Upper lobe of left lung (tissue), 6 donors: ENCODE results near the gene SARDH. TPM values are rescaled to one million over a fixed set of nuclear protein-coding genes. Genes with fewer than 3 reads are reported as not detected.
A peak's percentile ranks its signal among the peaks of the same experiment; 100 is the strongest.

Experiments
- ATAC-seq, 2 donors: fragments of 200-7000 bp; cut with Tn5 transposase; one replicate each; pipeline ENCODE4 v1.9.1; 2022; ENCODE audit warnings: mild to moderate bottlenecking in 2 of 2, moderate library complexity in 2 of 2; ENCODE audit not compliant: low FRiP score in 2 of 2
- DNase-seq, 2 donors: peaks; one replicate each; pipeline ENCODE4 v3.0.0-alpha.2; 2019 to 2020
- H3K27ac ChIP-seq, 4 donors: fragments of 200-600 bp; sonication (generic); one replicate each; pipeline ENCODE4 v1.5.1; 2016 to 2019
- H3K27me3 ChIP-seq, 4 donors: fragments of 200-600 bp; sonication (generic); one replicate each; pipeline ENCODE4 v1.5.1; 2017 to 2019
- H3K36me3 ChIP-seq, 4 donors: fragments of 200-600 bp; sonication (generic); one replicate each; pipeline ENCODE4 v1.5.1; 2016 to 2019
- H3K4me1 ChIP-seq, 4 donors: fragments of 200-600 bp; sonication (generic); one replicate each; pipeline ENCODE4 v1.5.1; 2018 to 2019
- H3K4me3 ChIP-seq, 4 donors: fragments of 200-600 bp; sonication (generic); one replicate each; pipeline ENCODE4 v1.5.1; 2017 to 2019; ENCODE audit warnings: mild to moderate bottlenecking in 2 of 4, moderate library complexity in 1 of 4
- H3K9me3 ChIP-seq, 4 donors: fragments of 200-600 bp; sonication (generic); one replicate each; pipeline ENCODE4 v1.5.1; 2018 to 2019
- EP300 ChIP-seq, 4 donors: sonication (generic); formaldehyde crosslinking; IDR thresholded peaks; one replicate each; pipeline ENCODE4 v1.5.1; 2017; ENCODE audit warnings: antibody characterized with exemption in 4 of 4, control low read depth in 2 of 4
- POLR2A ChIP-seq, 4 donors: fragments of 450-650 bp; IDR thresholded peaks; one replicate each; pipeline ENCODE4 v1.5.1; 2016 to 2017; ENCODE audit warnings: antibody characterized with exemption in 4 of 4, mild to moderate bottlenecking in 2 of 4
- POLR2AphosphoS5 ChIP-seq, 2 donors: sonication (generic); formaldehyde crosslinking; IDR thresholded peaks; one replicate each; pipeline ENCODE4 v1.5.1; 2017; ENCODE audit warnings: antibody characterized with exemption in 2 of 2
- WGBS, 2 donors: methylation state at CpG; one replicate each; pipeline ENCODE4 v1.1.5; 2017 to 2018; 5-methylcytosine and 5-hydroxymethylcytosine counted together
- total RNA-seq, 6 donors: library from RNA; depleted of rRNA in 4 of 6; stranded (reverse); fragments of >200 nt in 4 of 6; gene quantifications; one replicate each; pipeline versions ENCODE4 v1.1.0 to v1.2.1, GENCODE V29; 2016 to 2021
- TF ChIP-seq, protein P1 (sequence below), 6 experiments: fragments of 450-650 bp in 4 of 6; fragments of 200-600 bp in 2 of 6; sonication (generic) in 2 of 6; IDR thresholded peaks; one replicate each; pipeline ENCODE4 v1.5.1; 2016 to 2019; ENCODE audit warnings: antibody characterized with exemption in 6 of 6
- donor health status: DM: no; HTN: no; CAD: no; lungs with moderate emphysema.
- donor health status: DM: no; HTN: yes; CAD: no; lungs with severe emphysema.

SARDH gene
- total RNA-seq, 6 donors from 2014 or later, result 0.79 to 37.7 (median 4.2) TPM

DNA sequence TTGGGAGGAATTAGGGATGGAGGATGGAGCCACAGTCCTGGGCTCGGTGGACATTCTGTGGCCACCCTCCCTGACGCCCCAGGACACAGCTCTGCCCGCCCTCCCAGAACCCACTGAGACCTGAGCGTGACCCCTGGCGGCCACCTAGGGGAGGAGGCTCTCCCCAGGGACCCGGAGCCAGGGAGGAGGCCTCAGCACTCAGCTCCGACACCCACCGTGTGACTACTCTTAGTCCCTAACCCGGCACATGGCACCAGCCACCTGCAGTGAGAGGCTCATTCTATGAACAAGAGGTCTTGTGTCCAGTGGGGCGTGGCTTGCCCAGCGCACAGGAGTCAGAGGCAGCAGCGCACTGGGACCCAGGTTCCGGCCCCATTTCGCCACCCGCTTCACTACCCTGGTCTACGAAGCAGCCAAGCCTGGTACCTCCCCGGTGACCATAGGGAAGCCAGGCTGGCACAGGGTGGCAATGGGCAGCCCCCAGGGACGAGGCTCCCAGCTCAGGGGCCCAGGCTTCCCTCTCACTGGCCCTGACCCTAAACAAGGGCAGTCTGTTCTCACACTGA is 10.2 kb downstream of the SARDH start:
- TF ChIP-seq POLR2A (IDR thresholded peaks at IDR 0.05) (no peak), EP300 (IDR thresholded peaks at IDR 0.05) (no peak), POLR2AphosphoS5 (IDR thresholded peaks at IDR 0.05) (no peak)
- TF ChIP-seq, protein P1, sequence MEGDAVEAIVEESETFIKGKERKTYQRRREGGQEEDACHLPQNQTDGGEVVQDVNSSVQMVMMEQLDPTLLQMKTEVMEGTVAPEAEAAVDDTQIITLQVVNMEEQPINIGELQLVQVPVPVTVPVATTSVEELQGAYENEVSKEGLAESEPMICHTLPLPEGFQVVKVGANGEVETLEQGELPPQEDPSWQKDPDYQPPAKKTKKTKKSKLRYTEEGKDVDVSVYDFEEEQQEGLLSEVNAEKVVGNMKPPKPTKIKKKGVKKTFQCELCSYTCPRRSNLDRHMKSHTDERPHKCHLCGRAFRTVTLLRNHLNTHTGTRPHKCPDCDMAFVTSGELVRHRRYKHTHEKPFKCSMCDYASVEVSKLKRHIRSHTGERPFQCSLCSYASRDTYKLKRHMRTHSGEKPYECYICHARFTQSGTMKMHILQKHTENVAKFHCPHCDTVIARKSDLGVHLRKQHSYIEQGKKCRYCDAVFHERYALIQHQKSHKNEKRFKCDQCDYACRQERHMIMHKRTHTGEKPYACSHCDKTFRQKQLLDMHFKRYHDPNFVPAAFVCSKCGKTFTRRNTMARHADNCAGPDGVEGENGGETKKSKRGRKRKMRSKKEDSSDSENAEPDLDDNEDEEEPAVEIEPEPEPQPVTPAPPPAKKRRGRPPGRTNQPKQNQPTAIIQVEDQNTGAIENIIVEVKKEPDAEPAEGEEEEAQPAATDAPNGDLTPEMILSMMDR (IDR thresholded peaks at IDR 0.05), result no peak

DNA sequence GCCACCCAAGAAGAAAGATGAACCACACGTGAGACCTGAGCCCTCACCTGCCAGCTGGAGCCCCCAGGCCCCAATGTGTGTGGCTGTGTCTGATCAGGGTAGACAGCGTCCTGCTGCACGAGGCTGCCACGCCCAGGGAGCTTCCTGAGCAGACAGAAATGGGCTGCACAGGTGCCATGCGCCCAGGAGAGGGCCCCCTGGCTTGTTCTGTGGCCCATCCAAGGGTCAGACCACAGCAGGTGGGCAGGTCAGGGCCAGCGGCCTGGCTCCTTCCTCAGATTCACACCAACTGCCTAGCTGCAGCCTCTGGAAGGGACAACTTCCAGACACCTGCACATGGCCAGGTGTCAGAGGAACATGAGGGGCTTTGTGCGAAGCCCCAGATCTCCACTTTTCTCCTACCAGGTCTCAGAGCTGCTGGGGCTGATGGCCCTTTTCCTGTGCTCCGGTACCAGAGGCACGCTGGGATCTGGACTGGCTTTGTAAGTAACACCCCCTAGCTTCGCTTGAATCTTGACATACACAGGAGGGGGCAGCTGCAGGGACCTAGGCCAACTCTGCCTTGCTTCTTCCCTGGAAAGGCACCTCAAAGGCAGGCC is 10.8 kb downstream of the SARDH start:
- no peaks in the 10 kb centered on the region for H3K36me3 ChIP-seq
- TF ChIP-seq POLR2A (IDR thresholded peaks at IDR 0.05) (no peak), POLR2AphosphoS5 (IDR thresholded peaks at IDR 0.05) (no peak), EP300 (IDR thresholded peaks at IDR 0.05) (no peak)
- TF ChIP-seq, protein P1 (IDR thresholded peaks at IDR 0.05), result no peak
- H3K27ac ChIP-seq, result no peak overlapping the region
- H3K27me3 ChIP-seq, result no peaks in the 10 kb centered on the region
- no peaks in the 10 kb centered on the region for H3K4me1 ChIP-seq
- WGBS, 2 donors, result 63 to 68% methylated on average over 4 to 10 of the region's 10 CpGs
- H3K9me3 ChIP-seq, result no peaks in the 10 kb centered on the region
- ATAC-seq, result no peak
- peak; percentile 12 to 54 for DNase-seq
- no peak overlapping the region for H3K4me3 ChIP-seq

More for the DNA sequence above, 10.2 kb downstream of the SARDH start:
- Histone ChIP-seq H3K4me3 (no peak overlapping the region), H3K4me1 (no peaks in the 10 kb centered on the region), H3K27ac (no peak overlapping the region), H3K36me3 (no peaks in the 10 kb centered on the region), H3K9me3 (no peaks in the 10 kb centered on the region), H3K27me3 (no peaks in the 10 kb centered on the region)
- peak; percentile 13 to 57 for DNase-seq
- WGBS, 2 donors, result 84% methylated on average over 6 to 18 of the region's 18 CpGs
- no peak for ATAC-seq

DNA sequence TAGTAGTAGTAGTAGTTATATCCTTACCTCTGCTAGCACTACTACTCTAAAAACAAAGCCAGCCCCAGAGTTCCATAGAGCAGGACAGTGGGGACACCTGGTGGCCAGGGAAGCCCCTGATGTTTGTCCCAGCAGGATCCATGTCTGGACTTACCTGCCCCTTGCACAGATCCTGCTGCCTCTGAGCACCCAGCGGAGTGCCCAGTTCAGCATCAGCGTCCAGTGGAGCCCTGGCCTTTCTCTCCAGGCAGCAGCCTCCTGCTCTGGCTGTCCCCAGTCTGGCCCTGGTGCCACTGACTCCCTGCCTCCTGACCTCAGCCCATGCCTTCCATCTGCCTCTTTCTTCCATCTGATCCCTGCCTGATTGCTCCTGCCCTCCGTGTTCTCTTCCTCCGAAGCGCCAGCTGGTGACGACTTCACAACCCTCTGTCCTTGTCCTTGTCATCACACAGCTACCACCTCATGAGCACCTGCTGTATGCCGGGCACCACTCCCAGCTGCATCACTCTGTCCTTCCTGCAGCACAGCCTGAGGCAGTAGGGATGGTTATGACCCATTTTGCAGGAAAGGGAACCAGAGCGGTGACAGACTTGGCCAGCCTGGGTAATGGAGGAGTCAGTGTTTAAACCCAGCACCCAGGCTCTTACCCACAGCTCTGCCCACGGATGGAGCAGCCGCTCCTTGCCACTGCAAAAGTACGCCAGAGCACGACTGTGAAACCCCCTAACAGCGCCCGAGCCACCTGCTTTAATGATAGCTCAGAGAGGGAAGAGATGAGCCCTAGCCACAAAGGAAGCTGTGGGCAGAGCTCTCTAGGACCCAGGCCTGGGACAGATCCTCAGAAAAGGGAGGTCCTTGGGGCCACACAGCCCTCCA is 11.5 kb downstream of the SARDH start:
- TF ChIP-seq, protein P1 (IDR thresholded peaks at IDR 0.05), result peak; percentile 20 to 62 (median 44)
- TF ChIP-seq POLR2A (IDR thresholded peaks at IDR 0.05), result no peak
- peak in 1 of 2 donors; percentile 56 for ATAC-seq

DNA sequence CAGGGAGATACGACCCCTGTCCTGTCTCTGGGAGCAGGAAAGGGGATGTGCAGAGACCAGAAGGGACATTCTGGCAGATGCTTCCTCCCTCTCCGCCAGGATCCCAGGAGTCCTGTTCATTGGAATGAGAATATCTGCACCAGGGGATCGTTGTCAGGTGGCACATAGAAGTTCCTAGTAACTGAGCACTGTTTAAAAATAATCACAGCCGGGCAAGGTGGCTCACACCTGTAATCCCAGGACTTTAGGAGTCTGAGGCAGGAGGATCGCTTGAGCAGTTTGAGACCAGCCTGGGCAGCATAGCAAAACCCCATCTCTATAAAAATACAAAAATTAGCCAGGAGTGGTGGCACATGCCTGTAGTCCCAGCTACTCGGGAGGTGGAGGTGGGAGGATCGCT is 12.3 kb downstream of the SARDH start:
- DNase-seq (peak in 1 of 2 donors; percentile 5), ATAC-seq (no peak)
- H3K4me1 ChIP-seq, result no peaks in the 10 kb centered on the region
- no peaks in the 10 kb centered on the region for H3K36me3 ChIP-seq
- TF ChIP-seq POLR2AphosphoS5 (IDR thresholded peaks at IDR 0.05) (no peak), EP300 (IDR thresholded peaks at IDR 0.05) (no peak), POLR2A (IDR thresholded peaks at IDR 0.05) (no peak)
- TF ChIP-seq, protein P1 (IDR thresholded peaks at IDR 0.05), result no peak
- no peaks in the 10 kb centered on the region for H3K27me3 ChIP-seq
- H3K27ac ChIP-seq, result no peak overlapping the region
- WGBS, 2 donors, result 80 to 84% methylated on average over 7 of the region's 7 CpGs
- no peaks in the 10 kb centered on the region for H3K9me3 ChIP-seq
- H3K4me3 ChIP-seq, result no peak overlapping the region

More for the DNA sequence above, 11.5 kb downstream of the SARDH start:
- Histone ChIP-seq H3K27ac (no peak overlapping the region), H3K4me1 (no peaks in the 10 kb centered on the region), H3K9me3 (no peaks in the 10 kb centered on the region), H3K27me3 (no peaks in the 10 kb centered on the region), H3K36me3 (no peaks in the 10 kb centered on the region), H3K4me3 (no peak overlapping the region)
- peak in 1 of 2 donors; percentile 33 for DNase-seq
- WGBS, 2 donors, result 52 to 72% methylated on average over 11 to 14 of the region's 14 CpGs
